Stimulated activated CD8-positive, alpha-beta memory T cell treated with anti-CD3 and anti-CD28 coated beads, Interleukin-7, amount 100 ng/mL, for 24 hours (primary cell): ENCODE measurements around the gene FOXN1.
"Not testable (repeated sequence)": the region's sequence is repeated elsewhere in the genome, so short reads cannot be mapped to it uniquely, and the experiment has no call there.

Experiments used
- DNase-seq: peaks from one replicate; pipeline ENCODE4 v3.0.0-alpha.2; 2020; ENCODE audit warnings: low read depth

The FOXN1 gene

GRCh38 chr17:28573966-28574480, 67.9 kb downstream of the FOXN1 start:
- DNase-seq = no peak

DNA sequence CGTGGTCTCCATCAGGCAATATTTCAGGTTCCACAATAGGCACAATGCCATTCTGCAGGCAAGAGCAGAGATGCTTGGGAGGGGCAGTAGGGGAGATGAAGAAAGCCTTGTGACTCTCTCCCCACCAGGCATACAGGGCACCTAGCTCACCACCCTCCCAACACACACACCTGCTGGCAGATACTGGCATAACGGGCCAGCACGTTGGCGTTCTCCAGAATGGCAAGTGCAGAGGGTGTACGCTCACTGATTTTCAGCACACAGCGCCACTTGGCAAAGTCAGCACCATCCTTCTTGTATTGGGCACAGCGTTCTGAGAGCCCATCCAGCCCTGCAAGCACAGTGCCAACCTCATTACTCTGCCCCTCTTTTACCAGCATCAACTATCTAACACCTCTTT, 68.4 kb downstream of the FOXN1 start:
- DNase-seq = no peak

DNA sequence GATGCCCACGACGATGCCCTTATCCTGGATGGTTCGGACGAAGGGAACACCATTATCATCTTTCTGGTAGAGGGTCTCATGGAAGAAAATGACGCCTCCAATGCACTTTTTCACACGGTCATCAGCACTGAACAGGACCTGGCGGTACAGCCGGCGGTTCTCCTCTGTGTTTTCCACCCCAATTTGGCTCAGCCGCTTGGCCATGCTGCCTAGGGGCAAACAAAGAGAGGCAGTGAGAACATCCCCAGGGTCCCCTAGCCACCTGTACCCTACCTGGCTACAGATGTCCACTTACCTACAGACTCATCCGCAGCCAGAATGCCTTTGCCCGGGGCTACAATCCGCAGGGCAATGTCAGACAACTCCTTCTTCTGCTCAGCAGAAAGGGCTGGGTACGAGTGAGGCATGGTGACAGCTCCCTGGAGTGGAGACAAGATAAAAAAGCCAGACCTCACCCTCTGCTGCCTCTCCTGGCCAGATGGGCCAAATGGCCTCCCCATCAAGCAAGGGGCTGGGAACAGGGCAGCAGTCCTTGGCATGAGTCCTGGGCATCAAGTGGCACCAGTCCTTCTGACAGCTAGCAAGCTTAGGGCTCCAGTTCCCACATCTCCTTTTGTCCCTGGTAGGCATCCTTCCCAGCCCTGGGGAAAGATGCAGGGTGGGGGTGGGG, 69.1 kb downstream of the FOXN1 start:
- DNase-seq = no peak

- not testable (repeated sequence) for DNase-seq
Measured at GRCh38 chr17:28576016-28576415, 69.9 kb downstream of the FOXN1 start.

GRCh38 chr17:28576758-28577465, 70.8 kb downstream of the FOXN1 start, which contains the start of gene ALDOC:
Gene ALDOC, minus strand, starts transcription at chr17:28576895. Its CDS starts 1,363 bp downstream, at chr17:28575532.
- DNase-seq = peak; percentile 94

DNA sequence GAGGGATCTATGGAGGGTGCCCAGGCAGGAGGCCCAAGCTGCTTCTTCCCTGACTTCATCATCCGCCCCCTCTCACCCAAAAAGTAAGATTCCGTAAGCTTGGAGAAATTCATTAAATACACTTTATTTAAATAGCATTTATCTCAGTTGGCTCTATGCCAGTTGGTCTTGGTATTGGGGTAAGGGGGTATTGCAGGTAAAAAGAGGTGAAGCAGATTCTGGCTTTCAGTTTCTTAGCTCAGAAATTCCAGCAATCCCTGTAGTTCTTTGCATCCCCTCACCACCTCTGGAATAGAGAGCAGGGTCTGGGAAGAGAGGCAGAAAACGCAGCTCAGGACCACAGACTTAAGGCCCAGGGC, 71.3 kb downstream of the FOXN1 start:
- DNase-seq = no peak

GRCh38 chr17:28578246-28579195, 72.4 kb downstream of the FOXN1 start:
- DNase-seq = no peak

GRCh38 chr17:28579526-28579925, 73.4 kb downstream of the FOXN1 start:
- DNase-seq = no peak

DNA sequence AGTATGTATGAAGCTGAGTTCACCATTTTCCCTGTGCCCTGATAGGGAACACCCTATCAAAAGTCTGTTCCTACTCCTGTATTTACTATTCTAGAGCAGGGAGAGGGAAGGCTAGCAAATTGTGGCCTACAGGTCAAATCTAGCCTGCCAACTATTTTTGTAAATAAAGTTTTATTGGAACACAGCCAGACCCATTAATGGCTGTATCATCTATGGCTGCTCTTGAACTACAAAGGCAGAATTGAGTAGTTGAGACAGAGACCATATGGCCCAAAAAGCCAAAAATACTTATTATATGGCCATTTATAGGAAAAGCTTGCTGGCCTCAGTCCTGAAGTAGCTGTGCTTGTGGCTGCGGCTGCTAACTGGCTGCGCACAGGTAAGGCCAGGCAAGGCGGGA, 74.8 kb downstream of the FOXN1 start:
- DNase-seq = no peak

- DNase-seq = no peak
Measured at GRCh38 chr17:28582513-28582912, 76.4 kb downstream of the FOXN1 start.

- DNase-seq = no peak
Measured at GRCh38 chr17:28584434-28584833, 78.3 kb downstream of the FOXN1 start.

GRCh38 chr17:28585851-28586250, 79.7 kb downstream of the FOXN1 start:
- DNase-seq = no peak
